GM12878 (cell line): ENCODE data around the gene ZNF836. TPM values are rescaled to one million over a fixed set of nuclear protein-coding genes. Genes with fewer than 3 reads are reported as not detected.

Experiments used
- CBX5 ChIP-seq: sonication (generic); IDR thresholded peaks from 2 replicates; pipeline ENCODE4 v1.6.1; 2016; ENCODE audit warnings: low read depth, moderate library complexity, mild to moderate bottlenecking, inconsistent platforms
- ESRRA ChIP-seq: IDR thresholded peaks from 2 replicates; pipeline ENCODE4 v1.6.1; 2012; ENCODE audit warnings: mild to moderate bottlenecking, low read length, improper control_type of control experiment
- IRF5 ChIP-seq: fragments of 450-650 bp; IDR thresholded peaks from 2 replicates; pipeline ENCODE4 v1.6.1; 2017; ENCODE audit warnings: borderline replicate concordance
- NFYB ChIP-seq: IDR thresholded peaks from 2 replicates; pipeline ENCODE4 v1.6.1; 2011; ENCODE audit warnings: low read depth, mild to moderate bottlenecking, low read length, improper control_type of control experiment, moderate library complexity; ENCODE audit not compliant: insufficient read depth
- polyA plus RNA-seq, 11 experiments: library from polyadenylated mRNA; depleted of rRNA in 4 of 11; unstranded in 6 of 11; stranded (reverse) in 5 of 11; fragments of >200 nt; fragmentation: Nextera tagmentation in 4 of 11; fragmentation: Illumina TruSeq in 1 of 11; extraction: Ambion mirVana in 4 of 11; extraction: Trizol in 1 of 11; gene quantifications; 1 replicate in 1 of 11; 2 replicates in 10 of 11; pipeline versions ENCODE4 v1.2.1 to v1.2.3, GENCODE V29; 2011 to 2016; ENCODE audit warnings: inconsistent platforms in 2 of 11, missing spikeins in 2 of 11, low read depth in 1 of 11
- total RNA-seq, 4 experiments: library from RNA; depleted of rRNA in 3 of 4; stranded (reverse); fragments of >200 nt in 3 of 4; fragmentation: Illumina TruSeq in 1 of 4; extraction: Trizol in 1 of 4; gene quantifications; 2 replicates each; pipeline versions ENCODE4 v1.2.1 to v1.2.3, GENCODE V29; 2013 to 2021
- TF ChIP-seq, protein P1 (sequence below): fragments of 450-650 bp; IDR thresholded peaks from 2 replicates; pipeline ENCODE4 v1.6.1; 2017; ENCODE audit warnings: antibody characterized with exemption, mild to moderate bottlenecking, moderate library complexity
- TF ChIP-seq, protein P2 (sequence below): IDR thresholded peaks from 2 replicates; pipeline ENCODE4 v1.6.1; 2011; ENCODE audit warnings: borderline replicate concordance, low read depth, mild to moderate bottlenecking, moderate library complexity, low read length; ENCODE audit not compliant: insufficient read depth, poor library complexity, severe bottlenecking

Gene ZNF836
- total and polyA plus RNA-seq, 10 of the 15 experiments (the other 5 are each of a cell fraction or from before 2014, with no cell fraction given) = 4.5 to 9.2 (median 6.2) TPM

DNA sequence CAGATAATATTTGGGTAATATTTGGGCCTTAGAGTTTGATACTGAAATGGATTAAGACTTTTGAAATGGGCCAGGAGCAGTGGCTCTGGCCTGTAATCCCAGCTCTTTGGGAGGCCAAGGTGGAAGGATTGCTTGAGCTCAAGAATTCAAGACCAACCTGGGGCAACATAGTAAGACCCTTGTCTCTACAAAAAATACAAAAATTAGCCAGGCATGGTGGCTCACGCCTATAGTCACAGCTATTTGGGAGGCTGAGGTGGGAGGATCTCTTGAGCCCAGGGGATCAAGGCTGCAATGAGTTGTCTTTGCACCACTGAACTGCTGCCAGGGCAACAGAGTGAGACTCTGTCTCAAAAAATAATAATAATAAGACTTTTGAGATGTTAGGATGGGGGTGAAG, 926 bp upstream of the ZNF836 start (continued):
- TF ChIP-seq IRF5 (no peak), CBX5 (no peak), ESRRA (no peak), NFYB (no peak)
- TF ChIP-seq, protein P1, sequence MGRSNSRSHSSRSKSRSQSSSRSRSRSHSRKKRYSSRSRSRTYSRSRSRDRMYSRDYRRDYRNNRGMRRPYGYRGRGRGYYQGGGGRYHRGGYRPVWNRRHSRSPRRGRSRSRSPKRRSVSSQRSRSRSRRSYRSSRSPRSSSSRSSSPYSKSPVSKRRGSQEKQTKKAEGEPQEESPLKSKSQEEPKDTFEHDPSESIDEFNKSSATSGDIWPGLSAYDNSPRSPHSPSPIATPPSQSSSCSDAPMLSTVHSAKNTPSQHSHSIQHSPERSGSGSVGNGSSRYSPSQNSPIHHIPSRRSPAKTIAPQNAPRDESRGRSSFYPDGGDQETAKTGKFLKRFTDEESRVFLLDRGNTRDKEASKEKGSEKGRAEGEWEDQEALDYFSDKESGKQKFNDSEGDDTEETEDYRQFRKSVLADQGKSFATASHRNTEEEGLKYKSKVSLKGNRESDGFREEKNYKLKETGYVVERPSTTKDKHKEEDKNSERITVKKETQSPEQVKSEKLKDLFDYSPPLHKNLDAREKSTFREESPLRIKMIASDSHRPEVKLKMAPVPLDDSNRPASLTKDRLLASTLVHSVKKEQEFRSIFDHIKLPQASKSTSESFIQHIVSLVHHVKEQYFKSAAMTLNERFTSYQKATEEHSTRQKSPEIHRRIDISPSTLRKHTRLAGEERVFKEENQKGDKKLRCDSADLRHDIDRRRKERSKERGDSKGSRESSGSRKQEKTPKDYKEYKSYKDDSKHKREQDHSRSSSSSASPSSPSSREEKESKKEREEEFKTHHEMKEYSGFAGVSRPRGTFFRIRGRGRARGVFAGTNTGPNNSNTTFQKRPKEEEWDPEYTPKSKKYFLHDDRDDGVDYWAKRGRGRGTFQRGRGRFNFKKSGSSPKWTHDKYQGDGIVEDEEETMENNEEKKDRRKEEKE = no peak
- TF ChIP-seq, protein P2, sequence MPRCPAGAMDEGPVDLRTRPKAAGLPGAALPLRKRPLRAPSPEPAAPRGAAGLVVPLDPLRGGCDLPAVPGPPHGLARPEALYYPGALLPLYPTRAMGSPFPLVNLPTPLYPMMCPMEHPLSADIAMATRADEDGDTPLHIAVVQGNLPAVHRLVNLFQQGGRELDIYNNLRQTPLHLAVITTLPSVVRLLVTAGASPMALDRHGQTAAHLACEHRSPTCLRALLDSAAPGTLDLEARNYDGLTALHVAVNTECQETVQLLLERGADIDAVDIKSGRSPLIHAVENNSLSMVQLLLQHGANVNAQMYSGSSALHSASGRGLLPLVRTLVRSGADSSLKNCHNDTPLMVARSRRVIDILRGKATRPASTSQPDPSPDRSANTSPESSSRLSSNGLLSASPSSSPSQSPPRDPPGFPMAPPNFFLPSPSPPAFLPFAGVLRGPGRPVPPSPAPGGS = no peak
